Ovary (tissue), 3 donors: ENCODE results near the gene MSTN.

Experiments
- EP300 ChIP-seq: sonication (generic); formaldehyde crosslinking; IDR thresholded peaks from one replicate; pipeline ENCODE4 v1.6.1; 2017; ENCODE audit warnings: antibody characterized with exemption
- POLR2A ChIP-seq: fragments of 450-650 bp; IDR thresholded peaks from one replicate; pipeline ENCODE4 v1.6.1; 2017; ENCODE audit warnings: antibody characterized with exemption, mild to moderate bottlenecking, moderate library complexity
- TF ChIP-seq, protein P1 (sequence below), 3 donors: fragments of 450-650 bp in 2 of 3; fragments of 200-600 bp in 1 of 3; IDR thresholded peaks; one replicate each; pipeline versions ENCODE4 v1.5.1 to v1.8.0; 2016 to 2022; ENCODE audit warnings: antibody characterized with exemption in 3 of 3, mild to moderate bottlenecking in 1 of 3
- donor health status: DM: no; HTN: no; CAD: no.

DNA sequence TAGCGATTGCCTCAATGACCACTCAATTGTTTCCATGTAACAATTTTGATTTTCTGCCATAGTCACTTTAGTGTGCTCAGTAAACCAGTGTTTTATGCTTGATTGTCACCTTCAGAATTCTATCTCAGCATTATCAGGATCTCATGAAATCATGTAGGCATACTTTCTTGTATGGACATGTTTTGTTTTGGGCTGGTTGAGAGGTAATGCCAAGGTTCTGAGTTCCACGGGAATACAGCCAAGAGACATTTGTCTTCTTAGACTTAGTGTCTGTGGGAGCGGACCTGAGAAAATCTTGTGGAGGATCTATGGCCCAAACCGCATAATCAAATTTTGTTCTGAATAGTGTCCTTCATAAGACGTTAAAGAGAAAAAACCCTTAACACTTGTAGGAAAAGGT, 10.2 kb downstream of the MSTN start:
- TF ChIP-seq, protein P1, sequence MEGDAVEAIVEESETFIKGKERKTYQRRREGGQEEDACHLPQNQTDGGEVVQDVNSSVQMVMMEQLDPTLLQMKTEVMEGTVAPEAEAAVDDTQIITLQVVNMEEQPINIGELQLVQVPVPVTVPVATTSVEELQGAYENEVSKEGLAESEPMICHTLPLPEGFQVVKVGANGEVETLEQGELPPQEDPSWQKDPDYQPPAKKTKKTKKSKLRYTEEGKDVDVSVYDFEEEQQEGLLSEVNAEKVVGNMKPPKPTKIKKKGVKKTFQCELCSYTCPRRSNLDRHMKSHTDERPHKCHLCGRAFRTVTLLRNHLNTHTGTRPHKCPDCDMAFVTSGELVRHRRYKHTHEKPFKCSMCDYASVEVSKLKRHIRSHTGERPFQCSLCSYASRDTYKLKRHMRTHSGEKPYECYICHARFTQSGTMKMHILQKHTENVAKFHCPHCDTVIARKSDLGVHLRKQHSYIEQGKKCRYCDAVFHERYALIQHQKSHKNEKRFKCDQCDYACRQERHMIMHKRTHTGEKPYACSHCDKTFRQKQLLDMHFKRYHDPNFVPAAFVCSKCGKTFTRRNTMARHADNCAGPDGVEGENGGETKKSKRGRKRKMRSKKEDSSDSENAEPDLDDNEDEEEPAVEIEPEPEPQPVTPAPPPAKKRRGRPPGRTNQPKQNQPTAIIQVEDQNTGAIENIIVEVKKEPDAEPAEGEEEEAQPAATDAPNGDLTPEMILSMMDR (IDR thresholded peaks at IDR 0.05) = no peak
- TF ChIP-seq POLR2A (no peak), EP300 (no peak)
